Neural progenitor cell (in vitro differentiated cells): ENCODE results near the gene RFX3.

Experiments used
- EZH2phosphoT487 ChIP-seq: fragments of 200-600 bp; sonication (generic); IDR thresholded peaks from 2 replicates; pipeline ENCODE4 v1.6.1; 2017; ENCODE audit warnings: antibody characterized with exemption
- TF ChIP-seq, protein P1 (sequence below): fragments of 200-600 bp; sonication (generic); IDR thresholded peaks from 2 replicates; pipeline ENCODE4 v1.5.1; 2017; ENCODE audit warnings: antibody characterized with exemption, mild to moderate bottlenecking

DNA sequence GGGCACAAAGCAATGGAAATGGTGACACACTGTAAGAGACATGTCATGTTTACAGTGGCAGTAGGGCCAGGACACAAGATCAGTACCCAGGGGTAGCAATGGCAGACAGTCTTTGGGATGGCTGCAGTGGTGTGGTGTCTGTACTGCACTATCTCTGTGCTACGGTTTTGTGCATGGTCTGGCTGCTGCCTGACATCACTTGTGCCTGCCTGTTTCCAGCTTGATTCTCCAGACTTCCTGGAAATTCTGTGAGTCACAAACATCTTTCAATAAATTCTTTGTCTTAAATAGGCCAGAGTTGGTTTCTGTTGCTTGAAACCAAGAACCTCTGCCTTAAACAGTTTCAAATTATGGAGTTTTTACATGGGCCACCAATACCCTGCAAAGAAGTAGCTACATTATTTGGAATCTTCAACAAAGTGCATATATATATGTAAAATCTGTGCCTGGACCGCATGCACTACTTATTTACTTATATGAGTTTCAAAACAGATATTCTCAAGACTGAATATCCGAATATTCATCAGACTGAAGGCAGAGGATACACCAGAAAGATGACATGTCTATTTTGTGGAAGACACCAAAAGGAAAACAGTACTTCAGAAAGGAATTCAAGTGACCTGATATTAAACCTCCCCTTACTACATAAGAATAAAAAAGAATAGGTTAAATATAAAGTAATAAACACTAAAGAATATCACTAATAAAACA lies 188.1 kb downstream of the RFX3 start:
- TF ChIP-seq, protein P1, sequence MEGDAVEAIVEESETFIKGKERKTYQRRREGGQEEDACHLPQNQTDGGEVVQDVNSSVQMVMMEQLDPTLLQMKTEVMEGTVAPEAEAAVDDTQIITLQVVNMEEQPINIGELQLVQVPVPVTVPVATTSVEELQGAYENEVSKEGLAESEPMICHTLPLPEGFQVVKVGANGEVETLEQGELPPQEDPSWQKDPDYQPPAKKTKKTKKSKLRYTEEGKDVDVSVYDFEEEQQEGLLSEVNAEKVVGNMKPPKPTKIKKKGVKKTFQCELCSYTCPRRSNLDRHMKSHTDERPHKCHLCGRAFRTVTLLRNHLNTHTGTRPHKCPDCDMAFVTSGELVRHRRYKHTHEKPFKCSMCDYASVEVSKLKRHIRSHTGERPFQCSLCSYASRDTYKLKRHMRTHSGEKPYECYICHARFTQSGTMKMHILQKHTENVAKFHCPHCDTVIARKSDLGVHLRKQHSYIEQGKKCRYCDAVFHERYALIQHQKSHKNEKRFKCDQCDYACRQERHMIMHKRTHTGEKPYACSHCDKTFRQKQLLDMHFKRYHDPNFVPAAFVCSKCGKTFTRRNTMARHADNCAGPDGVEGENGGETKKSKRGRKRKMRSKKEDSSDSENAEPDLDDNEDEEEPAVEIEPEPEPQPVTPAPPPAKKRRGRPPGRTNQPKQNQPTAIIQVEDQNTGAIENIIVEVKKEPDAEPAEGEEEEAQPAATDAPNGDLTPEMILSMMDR = no peak
- no peak for TF ChIP-seq EZH2phosphoT487
